Activated T-helper 1 cell treated with Interleukin-2 at 50 U/mL for 16 hours (primary cell): ENCODE data around the gene SLC6A1.

Experiments used
- DNase-seq: peaks from one replicate; pipeline ENCODE4 v3.0.0-alpha.2; 2020; ENCODE audit warnings: low read depth

Gene SLC6A1

GRCh38 chr3:10993729-10994065, 1.1 kb downstream of the SLC6A1 start:
- no peak for DNase-seq

GRCh38 chr3:10994306-10994705, 1.8 kb downstream of the SLC6A1 start:
- no peak for DNase-seq

- DNase-seq: no peak
Measured at GRCh38 chr3:10995871-10996270, 3.3 kb downstream of the SLC6A1 start.

GRCh38 chr3:10996345-10997013, 3.9 kb downstream of the SLC6A1 start:
- no peak for DNase-seq

GRCh38 chr3:10997196-10997595, 4.6 kb downstream of the SLC6A1 start:
- DNase-seq: no peak

GRCh38 chr3:10998542-10998941, 6.0 kb downstream of the SLC6A1 start:
- no peak for DNase-seq

GRCh38 chr3:10999221-11000107, 6.9 kb downstream of the SLC6A1 start:
- DNase-seq: no peak

- DNase-seq: no peak
Measured at GRCh38 chr3:11000528-11000927, 8.0 kb downstream of the SLC6A1 start.

- DNase-seq: no peak
Measured at GRCh38 chr3:11001020-11001657, 8.6 kb downstream of the SLC6A1 start.

- DNase-seq: no peak
Measured at GRCh38 chr3:11001658-11002021, 9.1 kb downstream of the SLC6A1 start.

- DNase-seq: no peak
Measured at GRCh38 chr3:11002371-11002807, 9.8 kb downstream of the SLC6A1 start.

GRCh38 chr3:11004563-11004962, 12.0 kb downstream of the SLC6A1 start:
- no peak for DNase-seq

GRCh38 chr3:11005686-11006256, 13.2 kb downstream of the SLC6A1 start:
- no peak for DNase-seq

GRCh38 chr3:11006986-11007933, 14.7 kb downstream of the SLC6A1 start:
- no peak for DNase-seq

- DNase-seq: no peak
Measured at GRCh38 chr3:11009898-11010297, 17.4 kb downstream of the SLC6A1 start.

GRCh38 chr3:11010426-11011165, 18.0 kb downstream of the SLC6A1 start:
- DNase-seq: no peak

- DNase-seq: no peak
Measured at GRCh38 chr3:11014253-11014652, 21.7 kb downstream of the SLC6A1 start.

GRCh38 chr3:11014752-11015151, 22.2 kb downstream of the SLC6A1 start:
- no peak for DNase-seq

GRCh38 chr3:11015369-11015768, 22.8 kb downstream of the SLC6A1 start:
- no peak for DNase-seq

GRCh38 chr3:11016727-11017126, 24.2 kb downstream of the SLC6A1 start:
- DNase-seq: no peak
